Measurements from ENCODE around the gene GALNT7. TPM values are rescaled to one million over a fixed set of nuclear protein-coding genes. Genes with fewer than 3 reads are reported as not detected.

Gene GALNT7
- total RNA-seq, 1 donor from 2014 or later, result 67.8 TPM

- DNase-seq (ENCODE audit: low spot score, unreplicated experiment), result peak; percentile 76
- H3K4me3 Mint-ChIP-seq (ENCODE audit: low read depth), result peak overlapping the region; percentile 99
- peaks cover 26% of the 10 kb centered on the region for H3K4me1 Mint-ChIP-seq (ENCODE audit: low read depth)
- H3K9me3 Mint-ChIP-seq (ENCODE audit: low read depth), result no peaks in the 10 kb centered on the region
- TF ChIP-seq, protein P1, sequence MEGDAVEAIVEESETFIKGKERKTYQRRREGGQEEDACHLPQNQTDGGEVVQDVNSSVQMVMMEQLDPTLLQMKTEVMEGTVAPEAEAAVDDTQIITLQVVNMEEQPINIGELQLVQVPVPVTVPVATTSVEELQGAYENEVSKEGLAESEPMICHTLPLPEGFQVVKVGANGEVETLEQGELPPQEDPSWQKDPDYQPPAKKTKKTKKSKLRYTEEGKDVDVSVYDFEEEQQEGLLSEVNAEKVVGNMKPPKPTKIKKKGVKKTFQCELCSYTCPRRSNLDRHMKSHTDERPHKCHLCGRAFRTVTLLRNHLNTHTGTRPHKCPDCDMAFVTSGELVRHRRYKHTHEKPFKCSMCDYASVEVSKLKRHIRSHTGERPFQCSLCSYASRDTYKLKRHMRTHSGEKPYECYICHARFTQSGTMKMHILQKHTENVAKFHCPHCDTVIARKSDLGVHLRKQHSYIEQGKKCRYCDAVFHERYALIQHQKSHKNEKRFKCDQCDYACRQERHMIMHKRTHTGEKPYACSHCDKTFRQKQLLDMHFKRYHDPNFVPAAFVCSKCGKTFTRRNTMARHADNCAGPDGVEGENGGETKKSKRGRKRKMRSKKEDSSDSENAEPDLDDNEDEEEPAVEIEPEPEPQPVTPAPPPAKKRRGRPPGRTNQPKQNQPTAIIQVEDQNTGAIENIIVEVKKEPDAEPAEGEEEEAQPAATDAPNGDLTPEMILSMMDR (IDR thresholded peaks at IDR 0.05; ENCODE audit: unreplicated experiment), result no peak
- H3K27ac Mint-ChIP-seq, result peak overlapping the region; percentile 100
- no peaks in the 10 kb centered on the region for H3K27me3 Mint-ChIP-seq
- H3K36me3 Mint-ChIP-seq (ENCODE audit: insufficient read depth), result peaks cover 9% of the 10 kb centered on the region
Measured at GRCh38 chr4:173334891-173335752, 166.5 kb downstream of the GALNT7 start.

DNA sequence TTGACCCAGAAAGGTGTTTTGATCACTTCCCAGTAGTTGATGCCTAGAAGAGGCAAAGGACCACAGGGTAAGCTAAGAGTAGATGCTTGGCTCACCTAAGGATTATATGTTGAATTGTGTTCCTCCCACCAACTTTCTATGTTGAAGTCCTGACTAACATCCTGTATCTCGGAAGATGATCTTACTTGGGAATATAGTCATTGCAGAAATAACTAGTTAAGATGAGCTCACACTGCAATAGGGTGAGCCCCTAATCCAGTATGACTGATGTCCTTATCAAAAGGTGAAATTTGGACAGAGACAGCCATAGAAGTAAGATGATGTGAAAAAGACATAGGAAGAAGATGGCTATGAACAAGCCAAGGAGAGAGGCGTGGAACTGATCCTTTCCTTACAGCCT, 168.9 kb downstream of the GALNT7 start:
- TF ChIP-seq, protein P1 (IDR thresholded peaks at IDR 0.05; ENCODE audit: unreplicated experiment), result no peak
- H3K9me3 Mint-ChIP-seq (ENCODE audit: low read depth), result no peaks in the 10 kb centered on the region
- H3K36me3 Mint-ChIP-seq (ENCODE audit: insufficient read depth), result peaks cover 3% of the 10 kb centered on the region
- no peak for DNase-seq (ENCODE audit: low spot score, unreplicated experiment)
- no peaks in the 10 kb centered on the region for H3K27me3 Mint-ChIP-seq
- no peak overlapping the region for H3K27ac Mint-ChIP-seq
- peaks cover 19% of the 10 kb centered on the region for H3K4me1 Mint-ChIP-seq (ENCODE audit: low read depth)
- no peak overlapping the region for H3K4me3 Mint-ChIP-seq (ENCODE audit: low read depth)

- no peak for DNase-seq (ENCODE audit: low spot score, unreplicated experiment)
- Mint-ChIP-seq H3K27ac (peak overlapping the region; percentile 84), H3K4me3 (ENCODE audit: low read depth) (no peak overlapping the region)
Measured at GRCh38 chr4:173343832-173344397, 175.3 kb downstream of the GALNT7 start.

GRCh38 chr4:173345648-173346047, 177.0 kb downstream of the GALNT7 start:
- H3K36me3 Mint-ChIP-seq (ENCODE audit: insufficient read depth), result no peaks in the 10 kb centered on the region
- no peak for DNase-seq (ENCODE audit: low spot score, unreplicated experiment)
- no peak overlapping the region for H3K27ac Mint-ChIP-seq
- H3K9me3 Mint-ChIP-seq (ENCODE audit: low read depth), result no peaks in the 10 kb centered on the region
- TF ChIP-seq, protein P1 (IDR thresholded peaks at IDR 0.05; ENCODE audit: unreplicated experiment), result no peak
- H3K4me1 Mint-ChIP-seq (ENCODE audit: low read depth), result peaks cover 14% of the 10 kb centered on the region
- H3K4me3 Mint-ChIP-seq (ENCODE audit: low read depth), result no peak overlapping the region
- H3K27me3 Mint-ChIP-seq, result no peaks in the 10 kb centered on the region

More at GRCh38 chr4:173343832-173344397, 175.3 kb downstream of the GALNT7 start:
- Mint-ChIP-seq H3K4me1 (ENCODE audit: low read depth) (peaks cover 14% of the 10 kb centered on the region), H3K36me3 (ENCODE audit: insufficient read depth) (no peaks in the 10 kb centered on the region), H3K9me3 (ENCODE audit: low read depth) (no peaks in the 10 kb centered on the region), H3K27me3 (no peaks in the 10 kb centered on the region)
- TF ChIP-seq, protein P1 (IDR thresholded peaks at IDR 0.05; ENCODE audit: unreplicated experiment), result no peak

- Mint-ChIP-seq H3K27me3 (no peaks in the 10 kb centered on the region), H3K9me3 (ENCODE audit: low read depth) (no peaks in the 10 kb centered on the region), H3K27ac (no peak overlapping the region), H3K36me3 (ENCODE audit: insufficient read depth) (no peaks in the 10 kb centered on the region), H3K4me1 (ENCODE audit: low read depth) (peaks cover 14% of the 10 kb centered on the region), H3K4me3 (ENCODE audit: low read depth) (no peak overlapping the region)
- no peak for DNase-seq (ENCODE audit: low spot score, unreplicated experiment)
- TF ChIP-seq, protein P1 (IDR thresholded peaks at IDR 0.05; ENCODE audit: unreplicated experiment), result no peak
Measured at GRCh38 chr4:173346074-173346473, 177.5 kb downstream of the GALNT7 start.

Data from progenitor cell of endocrine pancreas (in vitro differentiated cells).